HG03103 (cell line): Measurements from ENCODE around the gene ADGRV1.

Experiments
- ATAC-seq: cut with Tn5 transposase; IDR thresholded peaks from one replicate; pipeline ENCODE4 v1.9.1; 2021; ENCODE audit warnings: low read depth; ENCODE audit not compliant: unreplicated experiment

The ADGRV1 gene

GRCh38 chr5:91079037-91079436, 520.4 kb downstream of the ADGRV1 start:
- ATAC-seq = no peak

DNA sequence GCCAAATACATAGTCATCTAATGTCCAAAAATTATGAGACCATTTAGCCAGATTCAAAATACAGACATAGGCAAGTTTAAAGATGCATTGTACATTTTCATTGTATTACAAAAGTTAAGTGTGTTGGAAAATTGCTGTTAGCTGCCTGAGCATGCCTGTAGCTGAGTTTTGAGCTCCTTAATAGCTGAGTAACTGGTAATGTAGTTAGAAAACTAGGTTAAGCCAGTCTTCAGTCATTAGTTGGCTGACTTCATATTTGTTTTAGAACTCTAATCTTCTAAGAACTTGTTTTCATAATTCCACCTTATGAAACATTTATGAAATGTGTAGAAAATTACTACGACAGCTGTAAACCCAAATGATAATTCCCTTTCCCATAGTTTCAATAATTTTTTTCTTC, 531.2 kb downstream of the ADGRV1 start:
- no peak for ATAC-seq

DNA sequence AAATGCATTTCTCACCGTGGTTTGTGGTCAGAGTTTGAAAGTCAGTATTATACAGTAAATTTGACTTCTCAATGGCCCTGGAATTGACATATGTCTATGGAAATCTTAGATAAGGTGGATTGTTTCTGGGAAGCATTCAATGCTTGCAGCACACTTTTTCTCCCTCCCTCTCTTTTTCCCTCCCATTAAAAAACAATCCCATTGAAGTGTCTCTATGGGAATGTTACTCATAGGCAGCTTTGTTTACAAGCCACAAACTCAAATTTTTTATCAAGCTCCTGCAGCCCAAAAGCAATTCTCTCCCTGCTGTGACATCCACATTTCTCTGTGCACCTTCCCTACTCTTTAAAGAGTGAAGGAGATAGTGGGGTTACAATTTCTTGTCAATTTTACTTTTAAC, 532.4 kb downstream of the ADGRV1 start:
- no peak for ATAC-seq

DNA sequence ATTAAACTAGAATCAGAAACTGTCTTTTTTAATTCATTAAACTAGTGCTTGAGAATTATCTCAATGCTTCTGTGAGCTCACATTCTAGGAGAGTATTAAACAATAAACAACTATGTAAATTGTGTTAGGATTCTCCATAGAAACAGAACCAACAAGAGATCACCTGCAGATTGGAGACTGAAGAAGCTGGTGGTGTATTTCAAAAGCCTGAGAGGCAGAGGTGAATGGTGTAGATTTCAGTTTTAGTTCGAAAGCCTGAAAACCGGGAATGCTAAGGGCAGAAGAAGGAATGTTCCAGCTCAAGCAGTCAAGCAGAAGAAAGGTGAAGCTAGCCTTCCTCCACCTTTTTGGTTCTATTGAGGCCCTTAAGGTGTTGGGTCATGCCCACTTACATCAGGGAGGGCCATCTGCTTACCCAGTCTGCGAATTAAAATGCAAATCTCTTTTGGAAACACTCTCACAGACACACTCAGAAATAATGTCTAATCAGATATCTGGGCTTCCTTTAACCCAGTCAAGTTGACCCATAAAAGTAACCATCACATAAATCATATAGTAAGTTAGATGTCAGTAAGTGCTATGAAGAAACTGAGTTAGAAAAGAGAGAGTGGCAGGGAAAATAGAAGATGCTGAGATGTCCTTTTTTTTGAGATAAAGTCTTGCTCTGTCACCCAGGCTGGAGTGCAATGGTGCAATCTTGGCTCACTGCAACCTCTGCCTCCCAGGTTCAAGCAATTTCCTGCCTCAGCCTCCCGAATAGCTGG, 533.1 kb downstream of the ADGRV1 start:
- ATAC-seq = no peak

DNA sequence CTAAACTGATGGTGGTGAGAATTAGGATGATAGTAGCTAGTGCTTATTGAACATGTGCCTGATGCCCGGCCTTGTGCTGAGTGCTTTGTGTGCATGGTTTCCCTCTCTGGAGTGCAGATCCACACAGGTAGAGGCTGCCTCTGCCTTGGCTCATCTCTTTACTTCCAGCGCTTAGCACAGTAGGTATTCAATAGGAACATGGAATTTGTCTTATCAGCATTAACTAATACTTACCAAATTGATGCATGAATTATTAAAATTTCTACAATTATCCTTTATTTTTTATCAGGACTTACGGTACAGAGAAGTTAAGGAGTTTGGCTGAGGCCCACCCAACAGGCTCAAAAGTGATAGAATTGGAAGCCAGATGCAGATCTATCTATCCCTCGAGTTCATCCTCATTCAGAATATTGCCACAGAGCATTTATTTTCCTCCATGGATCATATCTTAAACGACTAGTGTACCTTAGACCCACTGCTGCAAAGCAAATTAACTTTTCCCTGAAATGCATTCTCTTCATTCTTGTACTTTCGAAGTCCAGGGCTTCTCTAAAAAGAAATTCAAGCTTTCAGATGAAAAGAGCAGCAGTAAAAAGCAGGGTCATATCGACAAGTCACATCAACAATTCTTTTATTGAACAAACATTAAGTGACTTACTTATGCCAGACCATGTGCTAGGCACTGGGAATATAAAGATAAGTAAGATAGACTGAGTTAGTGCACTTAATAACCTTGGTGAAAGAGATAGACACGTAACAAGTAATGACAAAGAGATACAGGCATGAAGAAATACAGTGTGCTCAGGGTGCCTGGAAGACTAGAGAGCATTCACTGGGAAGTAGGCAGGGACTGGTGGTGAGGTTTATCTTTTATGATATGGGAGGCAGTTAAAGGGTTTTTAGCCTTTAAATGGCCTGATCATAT, 534.5 kb downstream of the ADGRV1 start:
- no peak for ATAC-seq

DNA sequence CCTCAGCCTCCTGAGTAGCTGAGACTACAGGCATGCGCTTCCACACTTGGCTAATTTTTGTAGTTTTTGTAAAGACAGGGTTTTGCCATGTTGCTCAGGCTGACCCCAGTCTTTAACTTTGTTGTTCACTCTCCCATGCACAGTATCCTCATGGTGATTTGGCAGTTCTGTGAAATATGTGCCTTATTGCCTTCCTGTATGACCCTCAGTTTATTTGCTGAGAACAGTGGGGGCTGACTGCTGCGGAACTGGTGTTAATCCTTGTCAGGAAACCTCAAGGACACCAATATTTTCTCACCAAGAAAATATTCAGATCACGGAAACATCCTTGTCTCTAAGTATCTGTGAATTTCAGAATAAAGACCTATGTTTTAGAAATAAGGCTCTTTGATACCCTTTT, 536.7 kb downstream of the ADGRV1 start:
- ATAC-seq = no peak

DNA sequence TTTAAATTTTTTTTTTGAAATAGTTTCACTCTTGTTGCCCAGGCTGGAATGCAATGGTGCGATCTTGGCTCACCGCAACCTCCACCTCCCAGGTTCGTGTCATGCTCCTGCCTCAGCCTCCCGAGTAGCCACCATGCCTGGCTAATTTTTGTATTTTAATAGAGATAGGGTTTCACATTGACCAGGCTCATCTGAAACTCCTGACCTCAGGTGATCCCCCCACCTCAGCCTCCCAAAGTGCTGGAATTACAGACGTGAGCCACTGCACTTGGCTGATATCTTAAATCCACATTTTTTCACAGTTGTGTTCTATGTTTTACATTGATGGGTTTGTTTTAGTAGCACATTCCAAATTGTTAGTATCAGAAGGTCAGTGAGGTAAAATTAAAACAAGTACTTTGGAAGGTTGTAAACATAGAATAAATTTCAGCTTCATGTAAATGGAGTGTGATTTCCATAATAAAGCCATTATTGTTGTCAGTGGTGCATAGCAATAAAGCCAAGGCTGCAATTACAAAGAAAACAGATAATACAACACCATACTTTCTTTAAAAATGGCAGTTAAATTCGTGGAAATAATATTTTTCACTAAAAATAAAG, 537.3 kb downstream of the ADGRV1 start:
- no peak for ATAC-seq

- no peak for ATAC-seq
These were observed 539.9 kb downstream of the ADGRV1 start for GRCh38 chr5:91098541-91098940.

- ATAC-seq = peak; percentile 98
These were observed 543.2 kb downstream of the ADGRV1 start for GRCh38 chr5:91101600-91102379.

DNA sequence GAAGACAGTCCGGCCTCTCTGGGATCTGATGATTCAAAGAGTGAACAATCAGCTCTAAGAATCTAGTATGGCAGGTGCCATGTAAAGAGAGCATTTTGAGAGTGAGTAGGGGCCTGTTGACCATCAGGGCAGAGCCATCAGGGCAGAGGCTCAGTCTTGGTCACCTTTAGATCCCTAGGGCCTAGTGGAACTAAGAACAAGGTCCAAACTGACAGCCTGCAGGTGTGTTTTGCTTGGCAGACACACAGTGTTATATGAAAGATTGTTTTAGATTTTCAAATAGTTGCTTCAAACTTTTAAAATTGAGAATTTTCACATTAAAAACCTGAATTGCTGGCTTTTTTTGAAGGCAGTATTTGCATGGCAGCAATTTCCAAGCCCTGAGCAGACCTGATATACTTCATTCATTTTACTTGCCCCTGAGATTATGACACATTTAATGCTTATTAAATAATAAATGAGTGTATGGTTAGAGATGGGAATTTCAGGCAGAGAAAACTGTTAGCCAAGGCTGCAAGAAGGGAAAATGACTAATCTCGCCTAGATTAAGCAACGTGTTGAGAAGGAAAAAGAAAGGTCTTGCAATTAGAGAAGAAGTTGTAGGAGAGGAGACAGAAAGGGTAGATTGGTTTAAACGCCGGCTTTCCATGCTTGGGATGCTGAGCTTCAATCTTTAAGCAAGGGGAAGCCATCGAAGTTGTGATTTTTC, 544.9 kb downstream of the ADGRV1 start:
- ATAC-seq = no peak

GRCh38 chr5:91104062-91104448, 545.5 kb downstream of the ADGRV1 start:
- no peak for ATAC-seq

DNA sequence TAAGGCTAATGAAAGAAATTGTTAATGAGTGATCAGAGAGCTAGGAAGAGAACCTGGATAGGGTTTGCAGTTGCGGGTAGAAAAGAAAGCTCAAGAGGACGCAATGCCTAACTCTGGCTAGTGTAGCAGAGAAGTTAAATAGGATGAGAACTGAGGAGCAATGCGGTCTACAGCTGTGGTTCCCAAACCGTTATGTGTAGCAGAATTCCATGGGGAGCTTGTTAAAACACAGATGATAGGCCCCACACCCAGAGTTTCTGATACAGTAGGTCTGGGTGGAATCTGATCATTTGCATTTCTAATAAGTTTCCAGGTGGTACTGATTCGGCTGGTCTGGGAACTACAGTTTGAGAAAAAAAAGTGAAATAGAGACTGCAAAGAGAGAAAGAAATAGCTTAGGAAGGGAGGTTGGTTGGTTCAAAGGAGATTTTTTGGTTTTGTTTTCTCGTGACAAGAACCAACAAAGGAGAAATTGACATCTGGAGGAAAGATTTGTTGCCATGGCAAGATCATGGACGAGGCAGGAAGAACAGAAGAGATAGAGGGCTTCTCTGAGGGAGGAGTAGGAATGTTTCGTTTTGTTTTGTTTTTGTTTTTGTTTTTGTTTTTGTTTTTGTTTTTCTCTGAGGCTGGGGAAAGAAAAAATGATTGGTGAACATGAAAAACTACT, 548.4 kb downstream of the ADGRV1 start:
- ATAC-seq = no peak

DNA sequence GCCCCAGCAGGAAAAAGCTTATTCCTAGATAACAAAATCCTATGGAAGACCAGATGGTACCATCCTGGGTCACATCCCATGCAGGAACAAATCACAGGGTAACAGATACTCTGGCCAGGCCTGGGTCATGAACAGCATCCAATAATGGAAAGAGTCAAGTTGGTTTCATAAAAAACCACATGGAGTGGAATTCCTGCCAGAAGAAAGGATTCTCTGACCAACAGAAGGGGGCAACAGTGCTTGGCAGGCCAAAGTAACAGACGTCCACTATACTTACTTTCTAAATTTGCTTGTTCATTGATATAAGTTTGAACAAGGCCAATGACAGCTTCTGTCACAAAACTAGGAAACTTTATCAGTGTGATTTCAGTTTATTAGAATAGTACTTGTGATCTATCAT, 551.0 kb downstream of the ADGRV1 start:
- ATAC-seq = no peak

DNA sequence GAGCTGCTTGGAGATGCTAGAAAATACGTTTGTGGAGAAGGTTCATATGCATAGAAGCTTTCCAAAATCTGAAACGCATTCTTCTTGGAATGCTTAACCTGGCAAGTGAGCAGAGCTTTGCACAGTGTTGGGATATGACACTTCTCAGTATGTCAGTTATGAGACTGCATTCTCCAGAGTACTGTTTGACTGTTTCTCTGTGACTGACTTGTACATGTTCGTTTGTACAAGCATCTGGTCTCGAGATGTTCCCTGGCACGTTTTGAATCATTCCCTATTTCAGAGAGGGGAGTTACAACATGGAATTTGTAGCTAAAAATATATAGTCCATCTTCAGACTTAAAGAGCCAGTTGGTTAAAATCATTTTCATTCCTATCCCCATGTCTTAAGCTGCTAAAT, 552.1 kb downstream of the ADGRV1 start:
- ATAC-seq = no peak

DNA sequence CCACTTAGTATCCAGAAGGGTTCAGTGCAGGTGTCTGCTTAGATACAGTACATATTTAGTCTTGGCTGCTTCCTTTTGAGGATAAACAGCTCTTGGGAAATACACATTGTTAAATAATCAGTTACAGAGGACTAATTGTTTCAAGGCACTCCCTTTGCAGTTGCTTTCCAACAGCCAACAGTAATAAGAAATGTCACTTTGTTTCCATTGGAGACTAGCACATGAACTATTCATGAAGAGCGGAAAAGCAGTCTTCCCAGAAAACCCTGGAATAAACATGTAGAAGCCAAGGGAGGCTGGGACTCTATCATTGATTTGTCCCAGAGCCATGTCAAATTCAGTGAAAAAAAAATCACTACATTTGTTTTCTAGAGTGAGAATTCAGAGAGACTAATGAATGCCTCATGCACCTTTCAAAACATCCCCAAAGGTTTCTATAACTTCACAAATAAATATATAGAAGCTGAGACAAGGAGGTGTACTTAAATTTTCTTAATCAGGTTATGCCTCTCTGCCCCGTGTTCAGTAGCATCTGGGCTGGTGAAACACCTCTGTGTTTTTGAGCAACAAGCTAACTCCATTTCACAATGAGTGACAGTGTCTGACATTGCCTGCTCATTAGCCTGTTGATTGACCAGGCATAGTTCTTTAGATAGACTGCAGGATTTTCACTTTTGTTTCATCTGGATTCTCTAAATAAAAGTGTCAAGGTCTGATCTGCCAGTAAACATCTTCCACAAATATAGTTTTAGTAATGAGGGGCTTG, 553.1 kb downstream of the ADGRV1 start:
- no peak for ATAC-seq

GRCh38 chr5:91114658-91115057, 556.1 kb downstream of the ADGRV1 start:
- no peak for ATAC-seq

DNA sequence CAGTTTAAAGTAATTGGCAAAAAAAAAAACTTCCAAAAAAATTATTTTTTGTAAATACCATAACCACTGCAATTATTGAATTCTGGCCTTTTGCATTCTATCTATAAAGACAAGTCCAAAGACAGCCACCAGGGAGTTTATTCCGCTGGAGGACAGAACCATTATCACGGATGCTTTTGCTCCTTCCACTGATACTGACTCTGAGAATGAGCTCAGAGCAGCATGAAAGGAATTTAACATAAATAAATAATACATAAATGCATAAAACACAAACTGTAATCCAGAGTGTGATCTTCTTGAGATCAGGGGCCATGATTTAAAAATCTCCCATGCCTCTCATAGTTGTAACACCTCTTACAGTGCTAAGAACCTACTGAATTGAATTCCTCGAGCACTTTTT, 559.8 kb downstream of the ADGRV1 start:
- no peak for ATAC-seq

DNA sequence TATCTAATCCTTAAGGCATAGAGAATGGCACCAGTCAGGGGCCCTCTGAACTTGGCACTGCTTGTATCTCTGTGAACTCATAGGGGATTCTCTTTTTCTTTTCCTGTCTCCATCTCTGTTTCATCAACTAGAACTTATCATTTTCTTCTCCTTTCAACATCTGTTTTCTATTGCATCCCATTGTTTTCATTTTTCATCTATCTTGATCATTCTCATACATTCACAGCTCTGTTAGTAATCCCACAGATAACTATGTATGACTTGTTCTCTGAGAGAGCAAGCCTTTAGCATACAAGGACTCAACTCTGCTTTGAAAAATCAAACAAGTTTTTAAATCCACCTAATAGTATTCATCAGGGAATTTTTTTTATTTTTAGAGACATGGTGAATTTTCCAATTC, 560.2 kb downstream of the ADGRV1 start:
- ATAC-seq = no peak

- no peak for ATAC-seq
These were observed 560.6 kb downstream of the ADGRV1 start for GRCh38 chr5:91119217-91119616.
